Ovary (tissue), 9 donors: ENCODE data around the gene IFITM2. TPM values are rescaled to one million over a fixed set of nuclear protein-coding genes. Genes with fewer than 3 reads are reported as not detected.

Experiments
- DNase-seq, 5 donors: peaks; one replicate each; pipeline ENCODE4 v3.0.0-alpha.2; 2019 to 2020
- H3K27ac ChIP-seq, 2 donors: fragments of 200-600 bp; one replicate each; pipeline versions ENCODE4 v1.5.1 to v1.8.0; 2019 to 2022
- H3K27me3 ChIP-seq: fragments of 200-600 bp; one replicate; pipeline ENCODE4 v1.8.0; 2022
- H3K36me3 ChIP-seq: fragments of 200-600 bp; sonication (generic); one replicate; pipeline ENCODE4 v1.5.1; 2019
- H3K4me1 ChIP-seq: one replicate; pipeline ENCODE4 v1.8.1; 2013; ENCODE audit warnings: mild to moderate bottlenecking, moderate library complexity; ENCODE audit not compliant: insufficient read depth
- H3K4me3 ChIP-seq: fragments of 200-600 bp; sonication (generic); one replicate; pipeline ENCODE4 v1.5.1; 2017
- H3K9me3 ChIP-seq, 2 donors: fragments of 200-600 bp in 1 of 2; sonication (generic) in 1 of 2; one replicate each; pipeline versions ENCODE4 v1.5.1 to v1.8.1; 2013 to 2019; ENCODE audit warnings: mild to moderate bottlenecking in 1 of 2, moderate library complexity in 1 of 2
- CTCF ChIP-seq, 3 donors: fragments of 450-650 bp in 2 of 3; fragments of 200-600 bp in 1 of 3; IDR thresholded peaks; one replicate each; pipeline versions ENCODE4 v1.5.1 to v1.8.0; 2016 to 2022; ENCODE audit warnings: antibody characterized with exemption in 3 of 3, mild to moderate bottlenecking in 1 of 3
- EP300 ChIP-seq: sonication (generic); formaldehyde crosslinking; IDR thresholded peaks from one replicate; pipeline ENCODE4 v1.6.1; 2017; ENCODE audit warnings: antibody characterized with exemption
- POLR2A ChIP-seq: fragments of 450-650 bp; IDR thresholded peaks from one replicate; pipeline ENCODE4 v1.6.1; 2017; ENCODE audit warnings: antibody characterized with exemption, mild to moderate bottlenecking, moderate library complexity
- WGBS, 3 donors: extraction: QIAGEN DNeasy Blood & Tissue Kit in 1 of 3; methylation state at CpG; one replicate each; pipeline versions ENCODE4 v1.1.5 to v1.1.7; 2013 to 2017; 5-methylcytosine and 5-hydroxymethylcytosine counted together
- intact Hi-C, 4 donors: fragments of 100-400 bp; cut with DNase I; formaldehyde crosslinking; loops; one replicate each; pipeline versions ENCODE4 v1.11.0 to v1.15.1; 2022 to 2023
- polyA plus RNA-seq, 2 donors: library from polyadenylated mRNA; stranded (reverse); fragments of 200-250 nt in 1 of 2; fragments of 350-450 nt in 1 of 2; fragmentation: Illumina TruSeq in 1 of 2; extraction: RNeasy Lipid Tissue Mini Kit (QIAGEN cat#74804) in 1 of 2; gene quantifications; one replicate each; pipeline ENCODE4 v1.2.3, GENCODE V29; 2013 to 2014
- total RNA-seq, 7 donors: library from RNA; depleted of rRNA in 2 of 7; stranded (reverse); fragments of >200 nt in 2 of 7; fragmentation: NEBNext Ultra II Directional in 3 of 7; extraction: Animal tissue kit (Norgen Biotek cat#: 25700) in 3 of 7; gene quantifications; one replicate each; pipeline versions ENCODE4 v1.1.0 to v1.2.4, GENCODE V29; 2016 to 2023
- donor health status: DM: no; HTN: no; CAD: no; lungs with moderate emphysema.
- donor health status: DM: no; HTN: no; CAD: no.
- donor health status: Bipolar disorder and iron deficiency.
- donor health status: DM: yes; HTN: yes; CAD: no.
- donor health status: DM: no; HTN: no; CAD: no.
- donor health status: DM: yes; HTN: yes; CAD: no.

IFITM2 gene
- total and polyA plus RNA-seq, 9 donors = 207 to 1,149 (median 546) TPM

GRCh38 chr11:282630-283360 lies 24.8 kb upstream of the IFITM2 start:
- DNase-seq = no peak
- H3K27me3 ChIP-seq = peaks cover 5% of the 10 kb centered on the region
- peaks cover 3% of the 10 kb centered on the region for H3K4me1 ChIP-seq
- intact Hi-C loops = loop anchor here in 1 of 4 donors (5.0 kb wide), 1 partner anchor 35 kb away; no protein-coding TSS in a partner anchor
- TF ChIP-seq POLR2A = no peak
- TF ChIP-seq EP300 = no peak
- no peak for TF ChIP-seq CTCF (IDR thresholded peaks at IDR 0.05)
- no peaks in the 10 kb centered on the region for H3K36me3 ChIP-seq
- no peak overlapping the region for H3K27ac ChIP-seq
- no peak overlapping the region for H3K4me3 ChIP-seq
- 34 to 46% (median 44%) methylated on average over 13 of the region's 13 CpGs for WGBS, 3 donors
- no peaks in the 10 kb centered on the region for H3K9me3 ChIP-seq

GRCh38 chr11:283405-284104 lies 24.1 kb upstream of the IFITM2 start:
- no peak overlapping the region for H3K4me3 ChIP-seq
- H3K36me3 ChIP-seq = no peaks in the 10 kb centered on the region
- DNase-seq = no peak
- H3K9me3 ChIP-seq = no peaks in the 10 kb centered on the region
- no peak overlapping the region for H3K27ac ChIP-seq
- peaks cover 3% of the 10 kb centered on the region for H3K4me1 ChIP-seq
- WGBS, 3 donors = 81 to 84% (median 84%) methylated on average over 23 of the region's 23 CpGs
- H3K27me3 ChIP-seq = peaks cover 5% of the 10 kb centered on the region
- intact Hi-C loops = loop anchor here in 1 of 4 donors (5.0 kb wide), 1 partner anchor 36 kb away; no protein-coding TSS in a partner anchor
- TF ChIP-seq POLR2A (no peak), CTCF (IDR thresholded peaks at IDR 0.05) (no peak)

- intact Hi-C loops = loop anchor here in 1 of 4 donors (5.0 kb wide), 1 partner anchor 37 kb away; no protein-coding TSS in a partner anchor
Measured at GRCh38 chr11:284105-285020, 23.3 kb upstream of the IFITM2 start.

More at GRCh38 chr11:284105-285020, 23.3 kb upstream of the IFITM2 start:
- TF ChIP-seq EP300 (no peak), CTCF (IDR thresholded peaks at IDR 0.05) (no peak), POLR2A (no peak)
- no peaks in the 10 kb centered on the region for H3K36me3 ChIP-seq
- no peak overlapping the region for H3K4me3 ChIP-seq
- 59 to 73% (median 72%) methylated on average over 19 to 24 of the region's 24 CpGs for WGBS, 3 donors
- DNase-seq = peak in 2 of 5 donors; percentile 18 to 34
- H3K4me1 ChIP-seq = peaks cover 3% of the 10 kb centered on the region
- no peaks in the 10 kb centered on the region for H3K9me3 ChIP-seq
- H3K27ac ChIP-seq = no peak overlapping the region
- H3K27me3 ChIP-seq = peaks cover 5% of the 10 kb centered on the region
